G401 (cell line): ENCODE measurements around the gene TRAPPC5. TPM values are rescaled to one million over a fixed set of nuclear protein-coding genes. Genes with fewer than 3 reads are reported as not detected.
A peak's percentile ranks its signal among the peaks of the same experiment; 100 is the strongest.
"Not testable (repeated sequence)": the region's sequence is repeated elsewhere in the genome, so short reads cannot be mapped to it uniquely, and the experiment has no call there.

ENCODE experiments used
- DNase-seq: peaks from one replicate; pipeline ENCODE4 v3.0.0-alpha.2; 2015; ENCODE audit warnings: low spot score
- in situ Hi-C: cut with HindIII; loops from 2 replicates; pipeline ENCODE4 v1.10.0; 2016; ENCODE audit warnings: low sequenced_read_pairs, mixed read lengths
- total RNA-seq: library from RNA; depleted of rRNA; stranded (reverse); fragments of >200 nt; shearing (Covaris generic); gene quantifications from 2 replicates; pipeline ENCODE4 v1.2.3, GENCODE V29; 2014; rRNA removed

The TRAPPC5 gene
- 131 and 153 TPM in 2 replicates for total RNA-seq

DNA sequence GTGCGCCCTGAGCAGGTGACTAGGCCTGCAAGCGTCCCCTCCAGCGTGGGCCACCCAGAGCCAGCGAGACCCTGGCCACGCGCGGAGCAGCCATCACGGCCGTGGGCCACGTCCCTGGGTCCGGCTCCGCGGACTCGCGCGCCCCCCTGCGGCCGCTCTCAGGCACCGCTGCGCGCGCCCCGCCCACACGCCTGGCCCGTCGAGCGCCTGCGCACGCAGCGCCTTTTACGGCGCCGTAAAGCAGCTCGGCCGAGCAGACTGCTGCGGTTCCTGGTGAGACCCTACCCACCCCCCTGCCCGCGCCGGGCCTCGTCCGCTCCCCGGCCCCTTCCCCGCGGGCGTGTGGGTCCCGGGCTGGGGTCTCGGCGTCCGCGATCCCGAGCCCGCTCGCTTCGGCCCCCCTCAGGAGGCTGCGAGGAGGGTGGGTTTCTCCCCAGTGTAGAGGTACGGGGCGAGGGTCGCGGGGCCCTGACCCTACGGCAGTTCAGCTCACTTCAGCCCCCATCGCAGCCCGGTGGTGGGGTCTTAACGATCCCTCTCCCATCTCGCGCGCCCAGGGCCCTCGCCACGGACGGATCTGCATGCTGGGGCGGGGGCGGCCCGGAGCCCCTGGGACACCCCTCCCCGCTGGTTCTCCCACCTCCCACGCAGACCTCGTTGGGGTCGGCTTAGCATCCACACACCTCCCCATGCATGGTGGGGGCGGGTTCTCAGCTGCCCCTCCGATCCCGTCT lies at the start of gene TRAPPC5:
TRAPPC5 (plus strand) TSS at position 228 of the 734 bp plus-strand sequence. CDS start 1,421 bp downstream, outside the sequence.
- in situ Hi-C loops, result no loop called here
- peak; percentile 74 for DNase-seq

DNA sequence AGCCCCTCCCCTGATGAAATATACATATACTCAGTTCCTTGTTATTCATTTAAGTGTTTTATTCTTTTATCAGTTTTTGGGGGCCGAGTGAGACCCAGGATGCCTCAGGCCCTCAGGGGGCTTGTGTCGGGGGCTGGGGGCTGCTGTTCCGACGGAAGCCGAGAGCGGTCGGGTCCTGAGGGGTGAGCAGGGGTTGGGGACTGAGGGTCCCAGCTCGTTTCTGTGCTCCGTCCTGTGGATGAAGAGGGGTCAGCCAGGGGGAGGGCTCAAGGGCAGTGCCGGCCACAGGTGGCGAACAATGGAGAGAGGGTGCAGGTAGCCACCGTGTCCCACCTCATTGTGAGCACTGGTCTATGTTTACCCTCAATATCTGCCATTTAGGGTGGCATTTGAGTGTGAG lies 49.1 kb upstream of the TRAPPC5 start:
- DNase-seq, result no peak
- in situ Hi-C loops, result no loop called here

DNA sequence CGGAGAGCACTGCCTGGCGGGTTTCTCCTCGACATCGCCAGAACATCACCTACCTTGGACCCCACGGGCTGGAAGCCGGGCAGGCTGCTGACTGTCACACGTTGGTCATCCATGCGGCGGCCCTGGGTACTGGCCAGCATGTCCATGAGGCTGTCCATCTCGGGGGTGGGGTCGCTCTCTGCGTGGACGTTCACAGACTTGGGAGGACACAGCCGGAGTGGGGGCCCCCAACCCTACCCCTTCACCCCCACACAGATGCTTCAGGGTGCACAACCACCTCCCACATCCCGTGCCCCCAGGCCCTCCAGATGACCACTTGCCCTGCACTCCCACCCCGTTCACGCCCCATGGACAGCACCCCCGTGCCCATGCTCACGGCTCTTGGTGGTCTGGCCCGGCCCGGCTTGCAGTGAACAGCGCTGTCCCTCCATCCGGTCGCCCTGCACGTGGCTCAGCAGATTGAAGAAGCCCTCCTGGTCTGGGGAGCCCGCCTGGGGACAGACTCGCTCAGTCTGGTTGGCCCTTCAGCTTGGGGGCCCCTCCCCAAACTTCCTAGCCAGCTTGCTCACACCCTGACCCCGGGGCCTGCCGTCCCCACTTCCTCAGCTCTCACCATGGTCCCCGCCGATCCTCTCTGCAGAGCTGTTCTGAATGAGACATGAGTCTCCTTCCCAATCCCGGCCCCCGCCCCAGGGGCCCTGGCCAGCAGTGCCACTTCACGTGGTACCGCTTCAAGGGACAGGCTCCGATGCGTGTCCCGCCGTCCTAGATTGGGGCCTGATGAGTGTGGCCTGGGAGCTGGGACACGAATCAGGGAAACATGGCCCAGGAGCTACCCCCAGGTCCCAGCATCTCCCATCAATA lies 48.1 kb upstream of the TRAPPC5 start:
- in situ Hi-C loops, result no loop called here

DNA sequence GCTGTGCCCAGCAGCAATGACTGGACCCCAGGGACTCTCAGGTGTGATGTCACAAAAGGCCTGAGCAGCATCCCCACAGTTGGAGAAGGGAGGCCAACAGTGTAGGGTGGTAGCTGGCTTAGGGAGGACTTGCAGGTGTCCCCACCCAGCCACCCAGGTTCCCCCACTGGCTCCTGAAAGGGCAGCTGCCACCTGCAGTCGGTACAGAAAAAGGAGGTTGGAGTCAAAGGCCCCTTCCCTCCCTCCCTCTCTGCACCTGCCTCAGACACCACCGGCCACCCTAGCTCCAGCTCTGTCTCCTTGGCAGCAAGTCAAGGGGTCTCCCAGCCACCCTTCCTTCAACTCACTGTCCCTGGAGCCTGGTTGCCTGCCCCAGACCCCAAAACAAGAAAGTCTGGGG lies 46.9 kb upstream of the TRAPPC5 start, which contains the start of gene PCP2:
PCP2 (minus strand) TSS at position 22 of the 400 bp plus-strand sequence. CDS start 262 bp downstream, outside the sequence.
- no peak for DNase-seq

More for the DNA sequence above, 48.1 kb upstream of the TRAPPC5 start:
- no peak for DNase-seq

DNA sequence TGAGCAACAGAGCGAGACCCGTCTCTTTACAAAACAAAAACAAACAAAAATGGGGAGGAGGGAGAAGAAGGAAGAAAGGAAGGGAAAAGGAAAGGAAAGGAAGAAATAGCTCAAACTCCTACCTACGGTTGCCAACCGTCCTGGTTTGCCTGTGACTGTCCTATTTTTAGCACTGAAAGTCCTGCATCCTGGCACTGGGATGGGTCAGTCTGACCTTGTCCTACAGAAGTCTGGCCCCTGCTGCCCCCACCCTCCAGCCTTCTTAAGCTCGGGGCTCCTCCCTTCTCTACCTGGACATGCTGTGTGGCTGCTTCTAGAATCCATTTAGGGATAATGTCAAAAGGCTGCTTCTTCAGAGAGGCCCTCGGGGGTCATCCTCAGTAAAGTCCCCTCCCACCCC lies 45.0 kb upstream of the TRAPPC5 start:
- in situ Hi-C loops, result no loop called here
- DNase-seq, result no peak

More for the DNA sequence above, 46.9 kb upstream of the TRAPPC5 start, which contains the start of gene PCP2:
- in situ Hi-C loops, result no loop called here

DNA sequence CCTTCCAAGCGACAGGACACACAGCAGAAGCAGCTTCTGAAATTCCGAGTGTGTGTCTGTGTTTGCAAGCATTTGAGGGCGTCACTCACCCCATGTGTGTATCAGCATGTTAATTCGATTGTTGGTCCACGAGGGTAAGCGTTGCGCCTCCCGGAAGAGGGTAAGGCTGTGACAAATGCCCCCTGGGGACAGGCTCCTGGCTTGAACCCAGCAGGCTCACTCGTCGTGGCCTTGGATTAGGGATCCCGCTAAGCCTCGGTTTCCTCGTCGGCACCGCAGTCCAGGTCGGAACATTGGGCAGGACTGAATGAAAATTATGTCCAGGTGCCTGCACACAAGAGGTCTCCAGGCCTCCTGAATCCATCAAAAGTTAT lies 44.3 kb upstream of the TRAPPC5 start:
- no peak for DNase-seq
- in situ Hi-C loops, result no loop called here

DNA sequence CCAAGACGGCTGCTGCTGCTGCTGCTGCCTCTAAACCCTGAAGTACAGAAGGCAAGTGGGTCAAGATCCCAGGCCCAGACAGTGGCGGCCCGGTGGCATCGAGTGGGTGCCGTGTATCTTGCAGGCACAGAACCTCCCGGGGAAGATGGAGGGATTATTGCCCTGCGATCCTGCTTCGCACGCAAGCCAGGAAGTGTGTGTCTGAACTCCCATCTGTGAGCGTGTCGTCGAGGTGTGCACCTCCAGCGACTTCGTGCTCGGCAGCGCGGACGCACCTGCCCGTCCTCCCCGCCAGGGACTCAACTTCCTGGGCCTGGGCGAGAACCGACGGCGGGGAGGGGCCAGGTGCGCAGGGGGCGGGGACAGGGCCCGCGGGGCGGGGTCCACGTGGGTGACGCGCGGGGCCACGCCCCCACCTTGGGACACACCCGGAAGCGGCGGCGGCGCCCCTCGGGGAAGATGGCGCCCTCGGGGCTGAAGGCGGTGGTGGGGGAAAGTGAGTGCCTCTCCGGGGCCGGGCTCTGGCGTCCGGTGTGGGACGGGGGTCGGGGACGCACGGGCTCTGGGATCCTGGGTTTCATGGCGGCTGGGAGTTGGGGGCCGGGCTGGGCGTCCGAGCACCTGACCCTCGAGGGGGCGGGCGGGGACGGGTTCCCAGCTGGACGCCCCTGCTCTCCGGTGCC lies 43.8 kb upstream of the TRAPPC5 start, which contains the start of gene STXBP2:
STXBP2 (plus strand) TSS at position 420 of the 683 bp plus-strand sequence; CDS start at position 460, 40 bp downstream.
- DNase-seq, result no peak
- in situ Hi-C loops, result no loop called here

DNA sequence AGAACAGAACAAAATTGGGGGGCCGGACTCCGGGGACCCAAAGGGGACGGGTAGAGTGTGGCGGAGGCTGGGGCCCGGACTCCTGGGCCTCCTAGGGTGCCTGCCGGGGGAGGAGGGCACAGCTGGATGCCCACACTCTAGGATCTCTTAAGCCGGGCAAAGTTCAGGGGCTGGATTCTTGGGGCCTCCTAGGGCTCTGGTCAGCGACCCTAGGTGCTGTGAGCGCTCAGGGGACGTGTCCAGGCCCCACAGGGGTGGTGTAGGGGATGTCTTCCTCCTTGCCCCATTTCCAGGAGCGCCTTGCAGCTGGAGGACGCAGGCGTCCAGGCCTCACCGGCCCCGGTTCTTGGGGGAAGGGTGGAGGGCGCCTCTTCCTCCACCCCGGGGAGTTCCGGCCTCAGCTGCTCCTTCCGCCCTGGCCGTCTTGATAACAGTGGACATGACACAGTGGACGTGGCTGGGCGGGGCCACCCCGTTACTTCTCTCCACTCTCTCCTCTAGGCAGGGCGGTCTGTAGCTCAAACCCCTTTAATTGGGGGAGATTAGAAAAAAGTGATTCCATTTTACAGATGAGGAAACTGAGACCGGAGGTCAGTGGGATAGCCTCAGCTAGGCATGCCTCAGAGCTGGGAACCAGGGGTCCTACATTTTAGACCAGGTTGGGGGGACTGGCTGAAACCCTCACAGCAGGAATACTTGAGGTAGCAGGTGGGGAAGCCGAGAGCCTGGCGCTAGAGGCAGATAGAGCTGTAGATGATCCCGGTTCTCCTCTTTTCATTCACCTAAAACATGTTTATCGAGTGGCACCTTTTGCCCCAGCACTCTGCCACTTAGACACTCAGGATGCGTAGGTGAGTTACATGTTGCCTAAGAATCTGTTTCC lies 43.0 kb upstream of the TRAPPC5 start:
- in situ Hi-C loops, result no loop called here
- DNase-seq, result no peak

DNA sequence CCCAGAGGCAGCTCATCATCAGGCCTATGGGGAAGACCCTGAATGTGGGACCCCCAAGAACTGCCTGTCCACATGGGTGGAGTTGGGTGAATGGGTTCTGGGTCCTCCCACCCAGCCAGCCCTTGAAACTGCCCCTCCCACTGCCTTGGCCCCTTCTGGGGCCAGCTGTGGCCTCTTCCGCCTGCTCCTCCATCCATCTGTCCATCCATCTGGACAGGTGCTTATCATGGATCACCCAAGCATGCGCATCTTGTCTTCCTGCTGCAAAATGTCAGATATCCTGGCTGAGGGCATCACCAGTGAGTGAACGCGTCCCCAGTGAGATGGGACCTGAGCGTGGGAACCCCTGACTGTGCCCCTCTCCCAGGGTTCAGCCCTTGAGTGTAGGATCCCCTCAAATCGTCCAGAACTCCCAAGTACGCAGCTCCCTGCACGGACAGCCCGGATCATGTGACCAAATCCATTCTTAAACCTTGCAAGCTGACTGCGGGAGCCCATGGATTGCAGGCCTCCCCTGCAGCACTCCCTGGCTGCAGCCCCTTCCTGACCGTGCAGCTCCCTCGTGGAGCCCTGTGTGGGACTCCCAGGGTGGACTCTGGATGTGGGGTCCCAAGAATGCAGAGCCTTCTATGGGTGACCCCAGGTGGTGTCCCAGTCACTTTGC lies 41.7 kb upstream of the TRAPPC5 start:
- DNase-seq, result no peak
- in situ Hi-C loops, result no loop called here

DNA sequence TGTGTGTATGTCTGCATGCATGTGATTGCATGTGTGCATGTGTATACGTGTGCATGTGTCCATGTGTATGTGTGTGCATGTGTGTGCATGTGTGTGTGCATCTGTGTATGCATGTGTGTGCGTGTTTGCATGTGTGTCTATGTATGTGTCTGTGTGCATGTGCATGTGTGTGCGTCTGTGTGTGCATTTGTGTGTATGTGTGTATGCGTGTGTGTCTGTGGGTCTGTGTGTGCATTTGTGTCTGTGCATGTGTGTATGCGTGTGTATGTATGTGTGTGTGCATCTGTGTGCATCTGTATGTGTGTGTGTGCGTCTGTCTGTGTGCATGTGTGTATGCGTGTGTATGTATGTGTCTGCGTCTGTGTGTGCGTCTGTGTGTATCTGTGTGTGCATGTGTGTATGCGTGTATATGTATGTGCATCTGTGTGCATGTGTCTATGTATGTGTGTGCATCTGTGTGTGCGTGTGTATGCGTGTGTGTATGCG lies 40.7 kb upstream of the TRAPPC5 start:
- no peak for DNase-seq
- in situ Hi-C loops, result no loop called here

DNA sequence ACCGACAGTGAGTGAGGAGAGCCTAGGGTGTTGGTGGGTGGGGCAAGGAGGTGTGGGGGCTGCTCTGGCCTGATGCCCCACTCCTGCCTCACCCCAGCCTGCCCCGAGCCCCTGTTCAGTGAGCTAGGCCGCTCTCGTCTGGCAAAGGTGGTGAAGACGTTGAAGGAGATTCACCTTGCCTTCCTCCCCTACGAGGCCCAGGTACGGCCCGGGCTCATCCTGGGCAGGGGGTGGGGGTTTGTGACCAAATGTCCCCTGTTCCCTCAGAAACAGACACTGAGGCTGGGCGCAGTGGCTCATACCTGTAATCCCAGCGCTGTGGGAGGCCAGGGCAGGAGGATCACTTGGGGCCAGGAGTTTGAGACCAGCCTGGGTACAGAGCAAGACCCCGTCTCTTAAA lies 39.8 kb upstream of the TRAPPC5 start:
- DNase-seq, result no peak
- in situ Hi-C loops, result no loop called here

DNA sequence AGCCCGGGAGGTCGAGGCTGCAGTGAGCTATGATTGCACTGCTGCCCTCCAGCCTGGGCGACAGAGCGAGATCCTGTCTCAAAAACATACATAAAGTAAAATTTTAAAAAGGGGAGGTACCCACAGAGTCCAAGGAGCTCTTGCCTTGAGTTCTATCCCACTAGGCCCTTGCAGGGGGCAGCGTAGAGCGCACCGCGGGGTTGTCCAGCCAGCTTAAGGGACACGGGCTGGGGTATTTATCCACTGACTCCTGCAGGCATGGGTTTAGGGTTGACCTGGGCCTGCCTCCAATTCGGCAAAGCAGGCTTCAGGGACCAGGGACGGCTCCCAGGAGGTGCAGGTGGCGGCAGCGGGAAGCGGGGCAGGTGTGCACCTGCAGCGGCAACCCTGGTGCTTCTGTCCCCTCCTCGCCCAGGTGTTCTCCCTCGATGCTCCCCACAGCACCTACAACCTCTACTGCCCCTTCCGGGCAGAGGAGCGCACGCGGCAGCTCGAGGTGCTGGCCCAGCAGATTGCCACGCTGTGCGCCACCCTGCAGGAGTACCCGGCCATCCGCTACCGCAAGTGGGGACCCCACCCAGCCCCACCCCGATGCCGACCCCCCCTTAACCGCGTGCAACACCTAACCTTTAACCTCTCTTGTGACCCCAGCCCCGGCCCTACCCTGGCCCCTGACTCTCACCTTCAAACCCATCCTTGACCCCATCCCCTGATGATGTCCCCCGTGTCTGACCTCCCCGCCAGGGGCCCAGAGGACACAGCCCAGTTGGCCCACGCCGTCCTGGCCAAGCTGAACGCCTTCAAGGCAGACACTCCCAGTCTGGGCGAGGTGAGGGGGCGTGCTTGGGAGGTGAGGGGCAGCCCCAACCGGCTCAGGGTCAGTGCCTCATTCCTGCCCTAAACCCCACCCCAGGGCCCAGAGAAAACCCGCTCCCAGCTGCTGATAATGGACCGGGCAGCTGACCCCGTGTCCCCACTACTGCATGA lies 39.0 kb upstream of the TRAPPC5 start:
- DNase-seq, result no peak
- in situ Hi-C loops, result no loop called here

DNA sequence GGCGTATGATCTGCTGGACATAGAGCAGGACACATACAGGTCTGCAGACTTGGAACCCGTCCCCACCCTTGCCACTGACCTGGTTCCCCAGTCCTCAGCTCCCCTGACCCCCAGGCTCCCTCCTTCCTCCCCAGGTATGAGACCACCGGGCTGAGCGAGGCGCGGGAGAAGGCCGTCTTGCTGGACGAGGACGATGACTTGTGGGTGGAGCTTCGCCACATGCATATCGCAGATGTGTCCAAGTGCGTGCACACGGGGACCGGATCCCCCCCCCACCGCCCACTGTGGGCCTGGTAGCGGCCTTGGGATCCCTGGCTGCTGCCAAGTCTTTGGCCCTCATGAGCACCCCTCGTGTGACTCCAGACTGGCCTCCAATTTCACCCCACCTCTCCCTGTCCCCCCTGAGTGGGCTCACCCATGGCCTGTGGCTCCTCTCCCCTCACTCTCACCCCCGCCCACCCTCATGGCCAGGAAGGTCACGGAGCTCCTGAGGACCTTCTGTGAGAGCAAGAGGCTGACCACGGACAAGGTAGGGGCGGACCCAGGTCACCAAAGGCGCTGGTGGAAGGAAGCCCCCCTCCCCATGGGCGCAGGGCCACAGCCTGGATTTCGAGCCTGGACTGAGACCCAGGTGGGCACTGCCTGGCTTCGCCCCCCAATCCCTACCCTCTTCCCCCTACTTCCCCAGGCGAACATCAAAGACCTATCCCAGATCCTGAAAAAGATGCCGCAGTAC lies 38.2 kb upstream of the TRAPPC5 start:
- in situ Hi-C loops, result no loop called here
- DNase-seq, result no peak

DNA sequence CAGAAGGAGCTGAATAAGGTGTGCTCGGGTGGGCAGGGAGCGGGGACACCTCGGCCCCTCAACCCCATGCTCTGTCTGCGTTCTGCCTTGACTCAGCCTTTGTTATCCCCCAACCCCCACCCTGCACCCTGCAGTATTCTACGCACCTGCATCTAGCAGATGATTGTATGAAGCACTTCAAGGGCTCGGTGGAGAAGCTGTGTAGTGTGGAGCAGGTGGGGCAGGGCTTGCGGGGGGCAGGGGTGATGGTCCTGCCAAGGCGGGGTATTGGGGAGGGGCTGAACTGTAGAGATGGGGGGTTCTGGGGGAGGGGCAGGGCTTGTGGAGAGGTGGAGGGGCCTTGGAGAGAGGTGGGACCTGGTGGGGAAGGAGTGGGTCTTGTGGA lies 37.6 kb upstream of the TRAPPC5 start:
- DNase-seq, result no peak
- in situ Hi-C loops, result no loop called here

DNA sequence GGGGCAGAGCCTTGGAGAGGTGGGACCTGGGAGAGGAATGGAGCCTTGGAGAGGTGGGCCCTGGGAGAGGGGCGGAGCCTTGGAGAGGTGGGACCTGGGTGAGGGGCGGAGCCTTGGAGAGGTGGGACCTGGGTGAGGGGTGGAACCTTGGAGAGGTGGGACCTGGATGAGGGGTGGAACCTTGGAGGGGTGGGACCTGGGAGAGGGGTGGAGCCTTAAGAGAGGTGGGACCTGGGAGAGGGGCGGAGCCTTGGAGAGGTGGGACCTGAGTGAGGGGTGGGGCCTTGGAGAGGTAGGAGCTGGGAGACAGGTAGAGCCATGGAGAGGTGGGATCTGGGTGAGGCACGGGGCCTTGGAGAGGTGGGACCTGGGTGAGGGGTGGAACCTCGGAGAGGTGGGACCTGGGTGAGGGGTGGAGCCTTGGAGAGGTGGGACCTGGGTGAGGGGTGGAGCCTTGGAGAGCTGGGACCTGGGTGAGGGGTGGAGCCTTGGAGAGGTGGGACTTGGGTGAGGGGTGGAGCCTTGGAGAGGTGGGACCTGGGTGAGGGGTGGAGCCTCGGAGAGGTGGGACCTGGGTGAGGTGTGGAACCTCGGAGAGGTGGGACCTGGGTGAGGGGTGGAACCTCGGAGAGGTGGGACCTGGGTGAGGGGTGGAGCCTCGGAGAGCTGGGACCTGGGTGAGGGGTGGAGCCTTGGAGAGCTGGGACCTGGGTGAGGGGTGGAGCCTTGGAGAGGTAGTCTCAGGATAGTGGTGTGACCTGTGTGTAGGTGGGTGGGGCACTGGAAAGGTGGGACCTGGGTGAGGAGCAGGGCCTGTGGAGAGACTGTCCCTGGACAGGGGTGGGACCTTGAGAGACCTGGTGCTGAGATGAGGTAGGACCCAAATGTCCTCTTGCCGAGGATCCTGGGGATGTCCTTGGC lies 36.7 kb upstream of the TRAPPC5 start:
- DNase-seq, in situ Hi-C loops: not testable (repeated sequence)
